Activated CD8-positive, alpha-beta memory T cell treated with anti-CD3 and anti-CD28 coated beads for 36 hours (primary cell): ENCODE data around the gene NHSL1. TPM values are rescaled to one million over a fixed set of nuclear protein-coding genes. Genes with fewer than 3 reads are reported as not detected.
"Not testable (repeated sequence)": the region's sequence is repeated elsewhere in the genome, so short reads cannot be mapped to it uniquely, and the experiment has no call there.

Experiments used
- CTCF ChIA-PET: fragments of 350-600 bp; sonication (Branson Sonifier 250); formaldehyde crosslinking; loops from one replicate; lab custom pipeline; 2021; ENCODE audit warnings: antibody characterized with exemption; lab: Charles Lee
- POLR2A ChIA-PET: fragments of 350-600 bp; sonication (Branson Sonifier 250); formaldehyde crosslinking; loops from one replicate; lab custom pipeline; 2021; ENCODE audit warnings: antibody characterized with exemption; lab: Charles Lee
- total RNA-seq, 2 experiments: library from RNA; stranded (reverse); gene quantifications; one replicate each; pipeline ENCODE4 v1.2.3, GENCODE V29; 2021

NHSL1 gene
- total RNA-seq, 2 experiments from 2014 or later: 0.19 to 0.38 TPM

- POLR2A ChIA-PET: no interaction called here
- CTCF ChIA-PET: interaction anchor here (1.4 kb wide), 1 partner anchor 14 kb away, joined by 3 read pairs; no protein-coding TSS in a partner anchor
These were observed 57.3 kb downstream of the NHSL1 start for GRCh38 chr6:138441965-138442364.

GRCh38 chr6:138440758-138441357 is 58.4 kb downstream of the NHSL1 start:
- ChIA-PET CTCF (interaction anchor here (1.4 kb wide), 1 partner anchor 15 kb away, joined by 3 read pairs; no protein-coding TSS in a partner anchor), POLR2A (no interaction called here)

GRCh38 chr6:138440296-138440695 is 59.0 kb downstream of the NHSL1 start:
- CTCF ChIA-PET: interaction anchor here (1.4 kb wide), 1 partner anchor 15 kb away, joined by 3 read pairs; no protein-coding TSS in a partner anchor
- POLR2A ChIA-PET: no interaction called here

- CTCF ChIA-PET: no interaction called here
- POLR2A ChIA-PET: no interaction called here
These were observed 59.7 kb downstream of the NHSL1 start for GRCh38 chr6:138439546-138439945.

GRCh38 chr6:138434925-138435324 is 64.4 kb downstream of the NHSL1 start:
- ChIA-PET CTCF (no interaction called here), POLR2A (no interaction called here)

- CTCF ChIA-PET: no interaction called here
- POLR2A ChIA-PET: interaction anchor here (0.6 kb wide), 1 partner anchor 10 kb away, joined by 3 read pairs; no protein-coding TSS in a partner anchor
These were observed 65.2 kb downstream of the NHSL1 start for GRCh38 chr6:138434096-138434495.

- POLR2A ChIA-PET: no interaction called here
- CTCF ChIA-PET: no interaction called here
These were observed 67.3 kb downstream of the NHSL1 start for GRCh38 chr6:138432063-138432356.

GRCh38 chr6:138431256-138432062 is 67.8 kb downstream of the NHSL1 start:
- ChIA-PET POLR2A (no interaction called here), CTCF (interaction anchor here (2.1 to 2.8 kb wide), 2 partner anchors 78 to 87 kb away, joined by 6 to 11 read pairs; no protein-coding TSS in a partner anchor)

- POLR2A ChIA-PET: no interaction called here
- CTCF ChIA-PET: interaction anchor here (0.6 to 2.8 kb wide), 7 partner anchors 10 to 539 kb away, joined by 3 to 11 read pairs (median 4); no protein-coding TSS in a partner anchor
These were observed 68.7 kb downstream of the NHSL1 start for GRCh38 chr6:138430361-138431145.

- ChIA-PET CTCF (interaction anchor here (0.6 to 2.8 kb wide), 8 partner anchors 9 to 540 kb away, joined by 3 to 11 read pairs (median 4); no protein-coding TSS in a partner anchor), POLR2A (interaction anchor here (0.6 kb wide), 1 partner anchor 94 kb away, joined by 3 read pairs; no protein-coding TSS in a partner anchor)
These were observed 69.5 kb downstream of the NHSL1 start for GRCh38 chr6:138429761-138430160.

GRCh38 chr6:138428944-138429598 is 70.2 kb downstream of the NHSL1 start:
- ChIA-PET POLR2A (interaction anchor here (0.6 kb wide), 1 partner anchor 95 kb away, joined by 3 read pairs; no protein-coding TSS in a partner anchor), CTCF (interaction anchor here (0.9 to 2.8 kb wide), 8 partner anchors 8 to 314 kb away, joined by 3 to 11 read pairs (median 4); no protein-coding TSS in a partner anchor)

GRCh38 chr6:138427701-138428100 is 71.6 kb downstream of the NHSL1 start:
- ChIA-PET CTCF (interaction anchor here (1.5 to 1.6 kb wide), 4 partner anchors 82 to 312 kb away, joined by 3 to 6 read pairs (median 4); no protein-coding TSS in a partner anchor), POLR2A (no interaction called here)

- ChIA-PET CTCF (interaction anchor here (0.7 to 1.6 kb wide), 4 partner anchors 81 to 94 kb away, joined by 3 to 5 read pairs (median 4); no protein-coding TSS in a partner anchor), POLR2A (no interaction called here)
These were observed 72.7 kb downstream of the NHSL1 start for GRCh38 chr6:138426500-138427123.

- POLR2A ChIA-PET, CTCF ChIA-PET: not testable (repeated sequence)
These were observed 74.0 kb downstream of the NHSL1 start for GRCh38 chr6:138425256-138425655.

- CTCF ChIA-PET: no interaction called here
- POLR2A ChIA-PET: interaction anchor here (0.6 kb wide), 1 partner anchor 10 kb away, joined by 3 read pairs; no protein-coding TSS in a partner anchor
These were observed 75.0 kb downstream of the NHSL1 start for GRCh38 chr6:138424004-138424904.

- ChIA-PET POLR2A (no interaction called here), CTCF (interaction anchor here (1.2 kb wide), 1 partner anchor 88 kb away, joined by 3 read pairs; no protein-coding TSS in a partner anchor)
These were observed 76.4 kb downstream of the NHSL1 start for GRCh38 chr6:138422861-138423260.

GRCh38 chr6:138421608-138422007 is 77.7 kb downstream of the NHSL1 start:
- ChIA-PET CTCF (interaction anchor here (0.6 to 1.2 kb wide), 2 partner anchors 8 to 39 kb away, joined by 3 to 4 read pairs; no protein-coding TSS in a partner anchor), POLR2A (no interaction called here)
